ENCODE results near the gene NUDT8.
"Not testable (repeated sequence)": the region's sequence is repeated elsewhere in the genome, so short reads cannot be mapped to it uniquely, and the experiment has no call there.

Gene NUDT8

DNA sequence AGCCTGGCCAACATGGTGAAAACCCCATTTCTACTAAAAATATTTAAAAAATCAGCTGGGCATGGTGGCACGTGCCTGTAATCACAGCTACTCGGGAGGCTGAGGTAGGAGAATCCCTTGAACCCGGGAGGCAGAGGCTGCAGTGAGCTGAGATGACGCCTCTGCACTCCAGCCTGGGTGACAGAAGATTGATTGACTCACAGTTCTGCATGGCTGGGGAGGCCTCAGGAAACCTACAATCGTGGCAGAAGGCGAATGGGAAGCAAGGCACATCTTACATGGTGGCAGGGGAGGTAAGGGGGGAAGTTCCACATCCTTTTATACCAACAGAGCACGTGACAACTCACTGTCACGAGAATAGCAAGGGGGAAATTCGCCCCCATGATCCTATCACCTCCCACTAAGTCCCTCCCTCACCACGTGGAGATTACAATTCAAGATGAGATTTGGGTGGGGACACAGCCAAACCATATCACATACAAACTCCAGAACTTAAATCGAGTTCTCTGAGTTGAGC is 40.8 kb downstream of the NUDT8 start:
- H3K27ac ChIP-seq (ENCODE audit: insufficient read depth in 1 of 2, low read depth in 1 of 2, low read length in 2 of 2, poor library complexity in 1 of 2, severe bottlenecking in 2 of 2); H3K9me3 ChIP-seq (ENCODE audit: control extremely low read depth in 1 of 5, control insufficient read depth in 4 of 5, insufficient read depth in 2 of 5, low read depth in 1 of 5, low read length in 4 of 5); H3K27me3 ChIP-seq (replicated peaks in 2 of 5; ENCODE audit: control insufficient read depth in 4 of 5, insufficient read depth in 5 of 5, low read length in 4 of 5); POLR2A ChIA-PET; H3K4me3 ChIP-seq (ENCODE audit: control insufficient read depth in 1 of 7, extremely low read depth in 1 of 7, insufficient read depth in 4 of 7, low read depth in 2 of 7, low read length in 6 of 7): not testable (repeated sequence)
- peaks cover 4 to 34% (median 23%) of the 10 kb centered on the region in 4 experiments for H3K4me1 ChIP-seq (ENCODE audit: control extremely low read depth in 1 of 4, control insufficient read depth in 4 of 4, insufficient read depth in 4 of 4, low read length in 3 of 4)
- H3K36me3 ChIP-seq (ENCODE audit: control insufficient read depth in 4 of 4, insufficient read depth in 4 of 4, low read length in 3 of 4), result peaks cover 5 to 33% (median 26%) of the 10 kb centered on the region in 4 experiments
- peak in 1 of 3 donors; percentile 29 for DNase-seq
- CTCF ChIA-PET, result interaction anchor here (1.4 kb wide), 1 partner anchor 9 kb away, joined by 4 read pairs; no protein-coding TSS in a partner anchor
- WGBS (ENCODE audit: insufficient coverage), result 65% methylated on average over 8 of the region's 11 CpGs

DNA sequence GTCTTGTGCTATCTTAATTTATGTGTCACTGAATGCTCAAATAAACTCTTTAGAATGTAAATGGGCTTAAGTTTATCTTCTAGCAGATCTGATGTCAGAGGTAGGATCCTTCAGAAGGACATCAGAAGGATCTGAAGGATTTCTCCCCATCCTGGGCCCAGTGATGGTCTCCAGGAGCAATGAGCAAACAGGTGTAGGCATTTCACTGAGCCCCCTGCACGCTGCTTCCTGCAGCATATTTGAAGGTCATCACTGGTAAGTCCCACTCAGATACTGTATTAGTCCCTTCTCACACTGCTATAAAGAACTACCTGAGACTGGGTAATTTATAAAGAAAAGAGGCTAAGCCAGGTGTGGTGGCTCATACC is 41.6 kb downstream of the NUDT8 start:
- WGBS (ENCODE audit: insufficient coverage), result 100% methylated on average over 1 of the region's 1 CpG
- DNase-seq, result no peak
- Histone ChIP-seq H3K27ac (ENCODE audit: insufficient read depth in 1 of 2, low read depth in 1 of 2, low read length in 2 of 2, poor library complexity in 1 of 2, severe bottlenecking in 2 of 2) (no peak overlapping the region), H3K27me3 (replicated peaks in 2 of 5; ENCODE audit: control insufficient read depth in 4 of 5, insufficient read depth in 5 of 5, low read length in 4 of 5) (no peaks in the 10 kb centered on the region), H3K36me3 (ENCODE audit: control insufficient read depth in 4 of 4, insufficient read depth in 4 of 4, low read length in 3 of 4) (peaks cover 5 to 33% (median 26%) of the 10 kb centered on the region in 4 experiments), H3K4me1 (ENCODE audit: control extremely low read depth in 1 of 4, control insufficient read depth in 4 of 4, insufficient read depth in 4 of 4, low read length in 3 of 4) (peaks cover 4 to 33% (median 24%) of the 10 kb centered on the region in 4 experiments), H3K9me3 (ENCODE audit: control extremely low read depth in 1 of 5, control insufficient read depth in 4 of 5, insufficient read depth in 2 of 5, low read depth in 1 of 5, low read length in 4 of 5) (peaks cover 0 to 5% (median 0%) of the 10 kb centered on the region in 5 experiments), H3K4me3 (ENCODE audit: control insufficient read depth in 1 of 7, extremely low read depth in 1 of 7, insufficient read depth in 4 of 7, low read depth in 2 of 7, low read length in 6 of 7) (no peak overlapping the region)
- POLR2A ChIA-PET, result no interaction called here
- CTCF ChIA-PET, result no interaction called here

DNA sequence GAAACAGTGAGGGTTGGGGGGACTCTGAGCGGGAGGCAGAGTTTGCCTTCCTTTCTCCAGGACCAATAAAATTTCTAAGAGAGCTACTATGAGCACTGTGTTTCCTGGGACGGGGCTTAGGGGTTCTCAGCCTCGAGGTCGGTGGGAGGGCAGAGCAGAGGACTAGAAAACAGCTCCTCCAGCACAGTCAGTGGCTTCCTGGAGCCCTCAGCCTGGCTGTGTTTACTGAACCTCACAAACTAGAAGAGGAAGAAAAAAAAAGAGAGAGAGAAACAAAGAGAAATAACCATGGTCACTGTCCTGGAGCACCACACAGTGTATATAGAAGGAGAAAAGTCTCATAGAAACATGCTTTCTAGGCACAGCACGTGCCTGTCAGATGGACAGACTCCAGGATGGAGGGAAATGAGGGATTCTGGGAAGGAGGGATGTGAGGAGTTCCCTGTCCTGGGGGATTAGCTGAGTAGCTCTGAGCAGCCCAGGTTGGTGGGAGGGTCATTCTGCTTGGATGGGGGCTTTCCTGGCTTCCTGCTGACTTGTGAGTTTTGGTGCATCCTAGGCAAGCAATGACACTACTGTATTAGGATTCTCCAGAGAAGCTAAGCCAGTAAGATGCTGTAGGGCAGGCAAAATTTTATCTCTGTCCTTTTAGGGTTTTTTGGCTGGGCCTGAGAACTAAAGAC is 43.0 kb downstream of the NUDT8 start:
- H3K36me3 ChIP-seq (ENCODE audit: control insufficient read depth in 4 of 4, insufficient read depth in 4 of 4, low read length in 3 of 4), result peaks cover 5 to 33% (median 26%) of the 10 kb centered on the region in 4 experiments
- WGBS (ENCODE audit: insufficient coverage), result 79% methylated on average over 5 of the region's 5 CpGs
- peaks cover 0 to 5% (median 0%) of the 10 kb centered on the region in 5 experiments for H3K9me3 ChIP-seq (ENCODE audit: control extremely low read depth in 1 of 5, control insufficient read depth in 4 of 5, insufficient read depth in 2 of 5, low read depth in 1 of 5, low read length in 4 of 5)
- ChIA-PET CTCF (interaction anchor here (1.3 kb wide), 1 partner anchor 27 kb away, joined by 3 read pairs; no protein-coding TSS in a partner anchor), POLR2A (no interaction called here)
- DNase-seq, result no peak
- no peaks in the 10 kb centered on the region for H3K27me3 ChIP-seq (replicated peaks in 2 of 5; ENCODE audit: control insufficient read depth in 4 of 5, insufficient read depth in 5 of 5, low read length in 4 of 5)
- peak overlapping the region in 1 of 7 experiments; percentile 84 for H3K4me3 ChIP-seq (ENCODE audit: control insufficient read depth in 1 of 7, extremely low read depth in 1 of 7, insufficient read depth in 4 of 7, low read depth in 2 of 7, low read length in 6 of 7)
- no peak overlapping the region for H3K27ac ChIP-seq (ENCODE audit: insufficient read depth in 1 of 2, low read depth in 1 of 2, low read length in 2 of 2, poor library complexity in 1 of 2, severe bottlenecking in 2 of 2)
- H3K4me1 ChIP-seq (ENCODE audit: control extremely low read depth in 1 of 4, control insufficient read depth in 4 of 4, insufficient read depth in 4 of 4, low read length in 3 of 4), result peaks cover 8 to 41% (median 36%) of the 10 kb centered on the region in 4 experiments

DNA sequence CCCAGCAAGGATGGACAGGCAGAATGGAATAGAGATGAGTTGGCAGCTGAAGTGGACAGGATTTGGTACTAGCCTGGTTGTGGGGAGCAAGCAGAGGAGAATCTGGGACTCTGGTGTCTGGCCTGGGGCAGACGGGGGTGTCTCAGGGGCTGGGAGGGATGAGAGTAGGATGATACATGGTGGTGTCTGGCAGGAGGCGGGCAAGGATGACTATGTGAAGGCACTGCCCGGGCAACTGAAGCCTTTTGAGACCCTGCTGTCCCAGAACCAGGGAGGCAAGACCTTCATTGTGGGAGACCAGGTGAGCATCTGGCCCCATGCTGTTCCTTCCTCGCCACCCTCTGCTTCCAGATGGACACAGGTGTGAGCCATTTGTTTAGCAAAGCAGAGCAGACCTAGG is 43.8 kb downstream of the NUDT8 start:
- CTCF ChIA-PET, result interaction anchor here (1.3 kb wide), 1 partner anchor 28 kb away, joined by 3 read pairs; no protein-coding TSS in a partner anchor
- no peak overlapping the region for H3K27ac ChIP-seq (ENCODE audit: insufficient read depth in 1 of 2, low read depth in 1 of 2, low read length in 2 of 2, poor library complexity in 1 of 2, severe bottlenecking in 2 of 2)
- POLR2A ChIA-PET, result no interaction called here

DNA sequence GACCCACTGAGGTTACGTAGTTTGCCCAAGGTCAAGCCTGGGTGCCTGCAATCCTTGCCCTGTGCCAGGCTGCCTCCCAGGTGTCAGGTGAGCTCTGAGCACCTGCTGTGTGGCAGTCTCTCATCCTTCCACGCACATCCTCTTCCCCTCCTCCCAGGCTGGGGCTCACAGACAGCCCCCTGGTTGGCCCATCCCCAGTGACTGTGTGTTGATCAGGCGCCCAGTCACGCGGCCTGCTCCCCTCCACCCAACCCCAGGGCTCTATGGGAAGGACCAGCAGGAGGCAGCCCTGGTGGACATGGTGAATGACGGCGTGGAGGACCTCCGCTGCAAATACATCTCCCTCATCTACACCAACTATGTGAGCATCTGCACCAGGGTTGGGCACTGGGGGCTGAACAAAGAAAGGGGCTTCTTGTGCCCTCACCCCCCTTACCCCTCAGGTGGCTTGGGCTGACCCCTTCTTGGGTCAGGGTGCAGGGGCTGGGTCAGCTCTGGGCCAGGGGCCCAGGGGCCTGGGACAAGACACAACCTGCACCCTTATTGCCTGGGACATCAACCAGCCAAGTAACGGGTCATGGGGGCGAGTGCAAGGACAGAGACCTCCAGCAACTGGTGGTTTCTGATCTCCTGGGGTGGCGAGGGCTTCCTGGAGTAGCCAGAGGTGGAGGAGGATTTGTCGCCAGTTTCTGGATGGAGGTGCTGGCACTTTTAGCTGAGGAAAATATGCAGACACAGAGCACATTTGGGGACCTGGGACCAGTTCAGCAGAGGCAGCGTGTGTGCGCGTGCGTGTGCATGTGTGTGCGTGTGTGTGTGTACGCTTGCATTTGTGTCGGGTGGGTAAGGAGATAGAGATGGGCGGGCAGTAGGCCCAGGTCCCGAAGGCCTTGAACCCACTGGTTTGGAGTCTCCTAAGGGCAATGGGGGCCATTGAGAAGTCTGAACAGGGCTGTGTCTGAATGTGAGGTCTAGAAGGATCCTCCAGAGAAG is 44.6 kb downstream of the NUDT8 start:
- H3K27ac ChIP-seq (ENCODE audit: insufficient read depth in 1 of 2, low read depth in 1 of 2, low read length in 2 of 2, poor library complexity in 1 of 2, severe bottlenecking in 2 of 2), result peak overlapping the region in 1 of 2 experiments; percentile 83
- no peaks in the 10 kb centered on the region for H3K27me3 ChIP-seq (replicated peaks in 2 of 5; ENCODE audit: control insufficient read depth in 4 of 5, insufficient read depth in 5 of 5, low read length in 4 of 5)
- 97% methylated on average over 17 of the region's 21 CpGs for WGBS (ENCODE audit: insufficient coverage)
- peaks cover 8 to 43% (median 36%) of the 10 kb centered on the region in 4 experiments for H3K4me1 ChIP-seq (ENCODE audit: control extremely low read depth in 1 of 4, control insufficient read depth in 4 of 4, insufficient read depth in 4 of 4, low read length in 3 of 4)
- peaks cover 0 to 5% (median 0%) of the 10 kb centered on the region in 5 experiments for H3K9me3 ChIP-seq (ENCODE audit: control extremely low read depth in 1 of 5, control insufficient read depth in 4 of 5, insufficient read depth in 2 of 5, low read depth in 1 of 5, low read length in 4 of 5)
- DNase-seq, result peak in 1 of 3 donors; percentile 18
- peak overlapping the region in 5 of 7 experiments; percentile 61 to 84 (median 82) for H3K4me3 ChIP-seq (ENCODE audit: control insufficient read depth in 1 of 7, extremely low read depth in 1 of 7, insufficient read depth in 4 of 7, low read depth in 2 of 7, low read length in 6 of 7)
- ChIA-PET CTCF (interaction anchor here (0.8 to 3.7 kb wide), 5 partner anchors 10 to 29 kb away, joined by 3 to 18 read pairs (median 8); no protein-coding TSS in a partner anchor), POLR2A (no interaction called here)
- peaks cover 5 to 33% (median 26%) of the 10 kb centered on the region in 4 experiments for H3K36me3 ChIP-seq (ENCODE audit: control insufficient read depth in 4 of 4, insufficient read depth in 4 of 4, low read length in 3 of 4)

More for the DNA sequence above, 43.8 kb downstream of the NUDT8 start:
- no peak for DNase-seq
- peaks cover 5 to 33% (median 26%) of the 10 kb centered on the region in 4 experiments for H3K36me3 ChIP-seq (ENCODE audit: control insufficient read depth in 4 of 4, insufficient read depth in 4 of 4, low read length in 3 of 4)
- peaks cover 0 to 5% (median 0%) of the 10 kb centered on the region in 5 experiments for H3K9me3 ChIP-seq (ENCODE audit: control extremely low read depth in 1 of 5, control insufficient read depth in 4 of 5, insufficient read depth in 2 of 5, low read depth in 1 of 5, low read length in 4 of 5)
- H3K4me1 ChIP-seq (ENCODE audit: control extremely low read depth in 1 of 4, control insufficient read depth in 4 of 4, insufficient read depth in 4 of 4, low read length in 3 of 4), result peaks cover 8 to 43% (median 36%) of the 10 kb centered on the region in 4 experiments
- H3K4me3 ChIP-seq (ENCODE audit: control insufficient read depth in 1 of 7, extremely low read depth in 1 of 7, insufficient read depth in 4 of 7, low read depth in 2 of 7, low read length in 6 of 7), result peak overlapping the region in 1 of 7 experiments; percentile 84
- 92% methylated on average over 2 of the region's 4 CpGs for WGBS (ENCODE audit: insufficient coverage)
- H3K27me3 ChIP-seq (replicated peaks in 2 of 5; ENCODE audit: control insufficient read depth in 4 of 5, insufficient read depth in 5 of 5, low read length in 4 of 5), result no peaks in the 10 kb centered on the region

DNA sequence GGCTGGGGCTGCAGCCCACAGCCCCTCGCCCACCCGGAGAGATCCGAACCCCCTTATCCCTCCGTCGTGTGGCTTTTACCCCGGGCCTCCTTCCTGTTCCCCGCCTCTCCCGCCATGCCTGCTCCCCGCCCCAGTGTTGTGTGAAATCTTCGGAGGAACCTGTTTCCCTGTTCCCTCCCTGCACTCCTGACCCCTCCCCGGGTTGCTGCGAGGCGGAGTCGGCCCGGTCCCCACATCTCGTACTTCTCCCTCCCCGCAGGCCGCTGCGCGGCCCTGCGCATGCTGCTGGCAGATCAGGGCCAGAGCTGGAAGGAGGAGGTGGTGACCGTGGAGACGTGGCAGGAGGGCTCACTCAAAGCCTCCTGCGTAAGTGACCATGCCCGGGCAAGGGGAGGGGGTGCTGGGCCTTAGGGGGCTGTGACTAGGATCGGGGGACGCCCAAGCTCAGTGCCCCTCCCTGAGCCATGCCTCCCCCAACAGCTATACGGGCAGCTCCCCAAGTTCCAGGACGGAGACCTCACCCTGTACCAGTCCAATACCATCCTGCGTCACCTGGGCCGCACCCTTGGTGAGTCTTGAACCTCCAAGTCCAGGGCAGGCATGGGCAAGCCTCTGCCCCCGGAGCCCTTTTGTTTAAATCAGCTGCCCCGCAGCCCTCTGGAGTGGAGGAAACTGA is 45.4 kb downstream of the NUDT8 start:
- ChIA-PET CTCF (interaction anchor here (0.6 to 3.7 kb wide), 9 partner anchors 11 to 183 kb away, joined by 3 to 18 read pairs (median 5); no protein-coding TSS in a partner anchor), POLR2A (interaction anchor here (1.4 kb wide), 1 partner anchor 16 kb away, joined by 6 read pairs; no protein-coding TSS in a partner anchor)
- peaks cover 3 to 33% (median 26%) of the 10 kb centered on the region in 4 experiments for H3K36me3 ChIP-seq (ENCODE audit: control insufficient read depth in 4 of 4, insufficient read depth in 4 of 4, low read length in 3 of 4)
- peaks cover 10 to 50% (median 44%) of the 10 kb centered on the region in 4 experiments for H3K4me1 ChIP-seq (ENCODE audit: control extremely low read depth in 1 of 4, control insufficient read depth in 4 of 4, insufficient read depth in 4 of 4, low read length in 3 of 4)
- no peaks in the 10 kb centered on the region for H3K27me3 ChIP-seq (replicated peaks in 2 of 5; ENCODE audit: control insufficient read depth in 4 of 5, insufficient read depth in 5 of 5, low read length in 4 of 5)
- WGBS (ENCODE audit: insufficient coverage), result 25% methylated on average over 22 of the region's 33 CpGs
- H3K27ac ChIP-seq (ENCODE audit: insufficient read depth in 1 of 2, low read depth in 1 of 2, low read length in 2 of 2, poor library complexity in 1 of 2, severe bottlenecking in 2 of 2), result peak overlapping the region; percentile 50 to 83
- H3K9me3 ChIP-seq (ENCODE audit: control extremely low read depth in 1 of 5, control insufficient read depth in 4 of 5, insufficient read depth in 2 of 5, low read depth in 1 of 5, low read length in 4 of 5), result peaks cover 0 to 5% (median 0%) of the 10 kb centered on the region in 5 experiments
- peak; percentile 58 to 72 (median 65) for DNase-seq
- peak overlapping the region; percentile 25 to 84 (median 70) for H3K4me3 ChIP-seq (ENCODE audit: control insufficient read depth in 1 of 7, extremely low read depth in 1 of 7, insufficient read depth in 4 of 7, low read depth in 2 of 7, low read length in 6 of 7)

Data from common myeloid progenitor, CD34-positive (primary cell).